Measurements from ENCODE around the gene TBC1D2.

The TBC1D2 gene

GRCh38 chr9:98154678-98155077, 100.8 kb downstream of the TBC1D2 start:
- Histone ChIP-seq H3K27me3 (ENCODE audit: control insufficient read depth, insufficient read depth, low read length) (no peaks in the 10 kb centered on the region), H3K36me3 (ENCODE audit: control insufficient read depth, insufficient read depth, low read length) (peaks cover 2% of the 10 kb centered on the region), H3K4me1 (ENCODE audit: control insufficient read depth, insufficient read depth, low read length) (no peaks in the 10 kb centered on the region), H3K4me3 (ENCODE audit: low read depth, low read length) (no peak overlapping the region), H3K9me3 (ENCODE audit: control insufficient read depth, insufficient read depth, low read length) (no peaks in the 10 kb centered on the region), H3K9ac (ENCODE audit: low read depth, low read length) (no peak overlapping the region)

- Histone ChIP-seq H3K27me3 (ENCODE audit: control insufficient read depth, insufficient read depth, low read length) (no peaks in the 10 kb centered on the region), H3K9ac (ENCODE audit: low read depth, low read length) (no peak overlapping the region), H3K4me1 (ENCODE audit: control insufficient read depth, insufficient read depth, low read length) (no peaks in the 10 kb centered on the region), H3K4me3 (ENCODE audit: low read depth, low read length) (no peak overlapping the region), H3K9me3 (ENCODE audit: control insufficient read depth, insufficient read depth, low read length) (no peaks in the 10 kb centered on the region), H3K36me3 (ENCODE audit: control insufficient read depth, insufficient read depth, low read length) (peaks cover 2% of the 10 kb centered on the region)
Observed at GRCh38 chr9:98152526-98152925, 102.9 kb downstream of the TBC1D2 start.

GRCh38 chr9:98150721-98151120, 104.7 kb downstream of the TBC1D2 start:
- Histone ChIP-seq H3K27me3 (ENCODE audit: control insufficient read depth, insufficient read depth, low read length) (no peaks in the 10 kb centered on the region), H3K4me1 (ENCODE audit: control insufficient read depth, insufficient read depth, low read length) (no peaks in the 10 kb centered on the region), H3K4me3 (ENCODE audit: low read depth, low read length) (no peak overlapping the region), H3K36me3 (ENCODE audit: control insufficient read depth, insufficient read depth, low read length) (no peaks in the 10 kb centered on the region), H3K9ac (ENCODE audit: low read depth, low read length) (no peak overlapping the region), H3K9me3 (ENCODE audit: control insufficient read depth, insufficient read depth, low read length) (no peaks in the 10 kb centered on the region)

GRCh38 chr9:98150164-98150563, 105.3 kb downstream of the TBC1D2 start:
- Histone ChIP-seq H3K4me3 (ENCODE audit: low read depth, low read length) (no peak overlapping the region), H3K9me3 (ENCODE audit: control insufficient read depth, insufficient read depth, low read length) (no peaks in the 10 kb centered on the region), H3K4me1 (ENCODE audit: control insufficient read depth, insufficient read depth, low read length) (no peaks in the 10 kb centered on the region), H3K9ac (ENCODE audit: low read depth, low read length) (no peak overlapping the region), H3K36me3 (ENCODE audit: control insufficient read depth, insufficient read depth, low read length) (no peaks in the 10 kb centered on the region), H3K27me3 (ENCODE audit: control insufficient read depth, insufficient read depth, low read length) (no peaks in the 10 kb centered on the region)

- Histone ChIP-seq H3K36me3 (ENCODE audit: control insufficient read depth, insufficient read depth, low read length) (no peaks in the 10 kb centered on the region), H3K9me3 (ENCODE audit: control insufficient read depth, insufficient read depth, low read length) (no peaks in the 10 kb centered on the region), H3K4me3 (ENCODE audit: low read depth, low read length) (no peak overlapping the region), H3K4me1 (ENCODE audit: control insufficient read depth, insufficient read depth, low read length) (no peaks in the 10 kb centered on the region), H3K27me3 (ENCODE audit: control insufficient read depth, insufficient read depth, low read length) (no peaks in the 10 kb centered on the region), H3K9ac (ENCODE audit: low read depth, low read length) (no peak overlapping the region)
Observed at GRCh38 chr9:98149422-98149821, 106.0 kb downstream of the TBC1D2 start.
